SK-N-SH treated with all-trans-retinoic acid at 6 μM for 48 hours (cell line): ENCODE data around the gene DPYD.

Experiments used
- CSDC2 ChIP-seq: fragments of 250-450 bp; sonication (Bioruptor Pico); IDR thresholded peaks from 2 replicates; pipeline ENCODE4 v1.5.0; 2020; ENCODE audit warnings: mild to moderate bottlenecking, moderate library complexity
- TF ChIP-seq, protein P1 (sequence below): fragments of 250-450 bp; sonication (Bioruptor Pico); IDR thresholded peaks from 2 replicates; pipeline ENCODE4 v1.8.0; 2020; ENCODE audit warnings: mild to moderate bottlenecking, moderate library complexity, borderline replicate concordance

DNA sequence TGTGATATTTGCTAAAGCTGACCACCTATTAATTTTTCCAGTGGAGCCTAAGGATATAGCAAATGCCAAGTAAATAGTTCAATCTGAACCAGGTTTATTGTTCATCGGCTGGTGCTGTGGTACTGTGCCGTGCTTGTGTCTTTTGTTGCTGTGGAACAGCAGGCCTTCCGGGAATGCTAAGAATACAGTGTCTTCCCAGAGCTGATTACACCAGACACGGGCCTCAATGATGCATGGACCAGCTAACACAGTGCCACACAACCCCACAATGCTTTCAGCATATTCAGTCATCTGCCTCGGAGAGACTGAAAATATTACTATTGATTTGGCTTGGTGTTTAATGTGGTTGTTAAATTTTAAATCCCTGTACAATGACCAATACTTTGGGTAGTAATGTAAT is 783.8 kb downstream of the DPYD start:
- TF ChIP-seq, protein P1, sequence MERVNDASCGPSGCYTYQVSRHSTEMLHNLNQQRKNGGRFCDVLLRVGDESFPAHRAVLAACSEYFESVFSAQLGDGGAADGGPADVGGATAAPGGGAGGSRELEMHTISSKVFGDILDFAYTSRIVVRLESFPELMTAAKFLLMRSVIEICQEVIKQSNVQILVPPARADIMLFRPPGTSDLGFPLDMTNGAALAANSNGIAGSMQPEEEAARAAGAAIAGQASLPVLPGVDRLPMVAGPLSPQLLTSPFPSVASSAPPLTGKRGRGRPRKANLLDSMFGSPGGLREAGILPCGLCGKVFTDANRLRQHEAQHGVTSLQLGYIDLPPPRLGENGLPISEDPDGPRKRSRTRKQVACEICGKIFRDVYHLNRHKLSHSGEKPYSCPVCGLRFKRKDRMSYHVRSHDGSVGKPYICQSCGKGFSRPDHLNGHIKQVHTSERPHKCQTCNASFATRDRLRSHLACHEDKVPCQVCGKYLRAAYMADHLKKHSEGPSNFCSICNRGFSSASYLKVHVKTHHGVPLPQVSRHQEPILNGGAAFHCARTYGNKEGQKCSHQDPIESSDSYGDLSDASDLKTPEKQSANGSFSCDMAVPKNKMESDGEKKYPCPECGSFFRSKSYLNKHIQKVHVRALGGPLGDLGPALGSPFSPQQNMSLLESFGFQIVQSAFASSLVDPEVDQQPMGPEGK (CRISPR knock-in tag), result no peak
- TF ChIP-seq CSDC2 (CRISPR knock-in tag), result no peak
